Gastroesophageal sphincter (tissue), 4 donors: ENCODE results near the gene GALNTL6. TPM values are rescaled to one million over a fixed set of nuclear protein-coding genes. Genes with fewer than 3 reads are reported as not detected.
A peak's percentile ranks its signal among the peaks of the same experiment; 100 is the strongest.

Experiments
- ATAC-seq: fragments of 150-250 bp; one replicate; pipeline ENCODE4 v1.9.1; 2016; ENCODE audit warnings: mild to moderate bottlenecking, moderate library complexity
- H3K27ac ChIP-seq, 4 donors: fragments of 200-600 bp; sonication (generic) in 3 of 4; 1 replicate in 3 of 4; 2 replicates in 1 of 4; pipeline ENCODE4 v1.5.1; 2016 to 2019
- H3K27me3 ChIP-seq: fragments of 200-600 bp; sonication (generic); one replicate; pipeline ENCODE4 v1.5.1; 2019
- H3K36me3 ChIP-seq, 2 donors: fragments of 200-600 bp; sonication (generic); one replicate each; pipeline ENCODE4 v1.5.1; 2019; ENCODE audit warnings: control low read depth in 1 of 2
- H3K4me1 ChIP-seq, 3 donors: fragments of 200-600 bp; sonication (generic); 1 replicate in 2 of 3; 2 replicates in 1 of 3; pipeline ENCODE4 v1.5.1; 2016 to 2019; ENCODE audit warnings: control low read depth in 2 of 3
- H3K4me3 ChIP-seq, 2 donors: fragments of 200-600 bp; sonication (generic); one replicate each; pipeline ENCODE4 v1.5.1; 2019; ENCODE audit warnings: mild to moderate bottlenecking in 1 of 2, moderate library complexity in 1 of 2
- H3K9me3 ChIP-seq, 3 donors: fragments of 200-600 bp; sonication (generic); one replicate each; pipeline ENCODE4 v1.5.1; 2017 to 2019; ENCODE audit warnings: control low read depth in 2 of 3
- CTCF ChIP-seq, 4 experiments: fragments of 200-600 bp in 2 of 4; fragments of 450-650 bp in 2 of 4; sonication (generic) in 1 of 4; IDR thresholded peaks; one replicate each; pipeline ENCODE4 v1.5.1; 2017 to 2019; ENCODE audit warnings: antibody characterized with exemption in 4 of 4, mild to moderate bottlenecking in 2 of 4, moderate library complexity in 2 of 4
- EP300 ChIP-seq: sonication (generic); formaldehyde crosslinking; IDR thresholded peaks from one replicate; pipeline ENCODE4 v1.6.1; 2017; ENCODE audit warnings: antibody characterized with exemption, mild to moderate bottlenecking
- POLR2A ChIP-seq, 2 donors: fragments of 450-650 bp; IDR thresholded peaks; one replicate each; pipeline ENCODE4 v1.6.1; 2017; ENCODE audit warnings: antibody characterized with exemption in 2 of 2, mild to moderate bottlenecking in 2 of 2, moderate library complexity in 1 of 2
- POLR2AphosphoS5 ChIP-seq: sonication (generic); formaldehyde crosslinking; IDR thresholded peaks from one replicate; pipeline ENCODE4 v1.6.1; 2017; ENCODE audit warnings: antibody characterized with exemption
- WGBS, 2 donors: methylation state at CpG; one replicate each; pipeline ENCODE4 v1.1.5; 2018; ENCODE audit warnings: low coverage in 1 of 2; 5-methylcytosine and 5-hydroxymethylcytosine counted together
- total RNA-seq, 4 donors: library from RNA; depleted of rRNA; stranded (reverse); fragments of >200 nt; gene quantifications; one replicate each; pipeline ENCODE4 v1.1.0, GENCODE V29; 2016

GALNTL6 gene
- not detected for total RNA-seq

GRCh38 chr4:171812665-171813525 lies at the start of gene GALNTL6:
Gene GALNTL6 (plus strand): TSS chr4:171813404.
- peaks cover 0 to 22% (median 12%) of the 10 kb centered on the region in 3 donors for H3K4me1 ChIP-seq
- no peak for TF ChIP-seq POLR2A (IDR thresholded peaks at IDR 0.05)
- no peak for TF ChIP-seq EP300
- no peak for TF ChIP-seq POLR2AphosphoS5
- TF ChIP-seq CTCF (IDR thresholded peaks at IDR 0.05) = no peak
- peak within 1 kb of the TSS; percentile 7 to 47 for H3K4me3 ChIP-seq
- no peaks in the 10 kb centered on the region for H3K36me3 ChIP-seq
- H3K27ac ChIP-seq = no peak within 1 kb of the TSS
- 0% methylated on average over 7 of the region's 83 CpGs; no CpG with 5 or more reads in 1 of the 2 donors for WGBS, 2 donors
- H3K27me3 ChIP-seq = peaks cover 33% of the 10 kb centered on the region
- no peaks in the 10 kb centered on the region for H3K9me3 ChIP-seq
- peak; percentile 32 for ATAC-seq

GRCh38 chr4:171765514-171765913 lies 47.7 kb upstream of the GALNTL6 start:
- ATAC-seq = no peak

GRCh38 chr4:171774642-171775190 lies 38.5 kb upstream of the GALNTL6 start:
- 80 to 90% methylated on average over 6 of the region's 6 CpGs for WGBS, 2 donors

More at GRCh38 chr4:171765514-171765913, 47.7 kb upstream of the GALNTL6 start:
- Histone ChIP-seq H3K27me3 (no peaks in the 10 kb centered on the region), H3K9me3 (peaks cover 0 to 6% (median 0%) of the 10 kb centered on the region in 3 donors), H3K4me1 (no peaks in the 10 kb centered on the region), H3K4me3 (no peak overlapping the region), H3K36me3 (no peaks in the 10 kb centered on the region), H3K27ac (no peak overlapping the region)
- TF ChIP-seq EP300 = no peak

GRCh38 chr4:171779301-171779700 lies 33.9 kb upstream of the GALNTL6 start:
- Histone ChIP-seq H3K9me3 (peaks cover 0 to 9% (median 0%) of the 10 kb centered on the region in 3 donors), H3K27ac (no peak overlapping the region), H3K4me3 (no peak overlapping the region), H3K4me1 (no peaks in the 10 kb centered on the region), H3K36me3 (no peaks in the 10 kb centered on the region), H3K27me3 (no peaks in the 10 kb centered on the region)
- no peak for ATAC-seq
- TF ChIP-seq POLR2A (IDR thresholded peaks at IDR 0.05) = no peak
- no peak for TF ChIP-seq CTCF (IDR thresholded peaks at IDR 0.05)
- no peak for TF ChIP-seq EP300
- no peak for TF ChIP-seq POLR2AphosphoS5
- 85 to 92% methylated on average over 5 of the region's 5 CpGs for WGBS, 2 donors

More at GRCh38 chr4:171774642-171775190, 38.5 kb upstream of the GALNTL6 start:
- H3K9me3 ChIP-seq = peaks cover 0 to 7% (median 0%) of the 10 kb centered on the region in 3 donors
- no peaks in the 10 kb centered on the region for H3K36me3 ChIP-seq
- no peaks in the 10 kb centered on the region for H3K4me1 ChIP-seq
- no peak for ATAC-seq
- no peaks in the 10 kb centered on the region for H3K27me3 ChIP-seq
- no peak overlapping the region for H3K4me3 ChIP-seq
- TF ChIP-seq POLR2AphosphoS5 = no peak
- no peak for TF ChIP-seq EP300
- TF ChIP-seq CTCF (IDR thresholded peaks at IDR 0.05) = no peak
- no peak for TF ChIP-seq POLR2A (IDR thresholded peaks at IDR 0.05)
- H3K27ac ChIP-seq = no peak overlapping the region

- Histone ChIP-seq H3K27ac (no peak overlapping the region), H3K4me1 (no peaks in the 10 kb centered on the region), H3K36me3 (no peaks in the 10 kb centered on the region), H3K9me3 (peaks cover 0 to 9% (median 0%) of the 10 kb centered on the region in 3 donors), H3K4me3 (no peak overlapping the region), H3K27me3 (no peaks in the 10 kb centered on the region)
- no peak for ATAC-seq
- WGBS, 2 donors = 43 to 49% methylated on average over 3 of the region's 3 CpGs
- TF ChIP-seq CTCF (IDR thresholded peaks at IDR 0.05) (no peak), EP300 (no peak), POLR2AphosphoS5 (no peak), POLR2A (IDR thresholded peaks at IDR 0.05) (no peak)
Observed at GRCh38 chr4:171785388-171785787, 27.8 kb upstream of the GALNTL6 start.
